Vagina (tissue), 2 donors: ENCODE data around the gene SYNM.

ENCODE experiments used
- CTCF ChIP-seq, 3 experiments: fragments of 450-650 bp in 2 of 3; fragments of 200-600 bp in 1 of 3; sonication (generic) in 1 of 3; IDR thresholded peaks; one replicate each; pipeline ENCODE4 v1.5.1; 2017 to 2019; ENCODE audit warnings: antibody characterized with exemption in 3 of 3, mild to moderate bottlenecking in 2 of 3, moderate library complexity in 2 of 3
- POLR2AphosphoS5 ChIP-seq, 2 donors: sonication (generic); formaldehyde crosslinking; IDR thresholded peaks; one replicate each; pipeline ENCODE4 v1.9.0; 2017; ENCODE audit warnings: antibody characterized with exemption in 2 of 2, mild to moderate bottlenecking in 2 of 2, low read depth in 1 of 2; ENCODE audit not compliant: insufficient read depth in 1 of 2

GRCh38 chr15:99103279-99103678, 1.6 kb upstream of the SYNM start:
- no peak for TF ChIP-seq CTCF (IDR thresholded peaks at IDR 0.05)
- TF ChIP-seq POLR2AphosphoS5 (IDR thresholded peaks at IDR 0.05; ENCODE audit: insufficient read depth in 1 of 2, low read depth in 1 of 2): no peak
